ENCODE measurements around the gene SPA17.

Gene SPA17

DNA sequence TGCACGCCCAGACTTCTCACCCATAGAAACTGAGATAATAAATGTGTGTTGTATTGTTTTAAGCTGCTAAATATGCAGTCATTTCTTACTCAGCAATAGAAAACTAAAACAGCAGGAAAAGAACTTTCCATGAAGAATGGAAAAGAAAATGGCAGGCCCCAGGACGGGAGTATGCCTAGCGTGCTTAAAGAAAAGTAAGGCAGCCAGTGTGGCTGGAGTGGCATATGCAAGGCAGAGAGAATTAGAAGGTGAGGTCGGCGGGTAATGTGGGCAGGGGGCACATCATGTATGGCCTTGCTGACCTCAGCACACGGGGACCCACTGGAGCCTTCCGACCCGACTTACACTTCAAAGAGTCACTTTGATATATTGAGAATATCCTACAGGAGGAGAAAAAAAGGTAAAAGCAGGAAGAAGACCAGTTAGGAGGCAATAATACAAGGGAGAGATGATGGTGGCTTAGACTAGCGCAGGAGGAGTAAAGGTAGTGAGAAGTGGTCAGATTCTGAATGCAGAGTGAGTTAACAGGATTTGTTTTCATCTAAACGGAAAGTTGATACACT, 30.6 kb upstream of the SPA17 start:
- Histone ChIP-seq H3K9me3 (ENCODE audit: control insufficient read depth, low read length) (no peaks in the 10 kb centered on the region), H3K27me3 (ENCODE audit: control insufficient read depth, insufficient read depth, low read length, poor library complexity, severe bottlenecking) (peaks cover 4% of the 10 kb centered on the region), H3K4me1 (ENCODE audit: control insufficient read depth, insufficient read depth, low read length) (no peaks in the 10 kb centered on the region), H3K36me3 (ENCODE audit: control insufficient read depth, insufficient read depth, low read length) (no peaks in the 10 kb centered on the region), H3K4me3 (ENCODE audit: insufficient read depth, low read depth, low read length) (no peak overlapping the region), H3K27ac (ENCODE audit: insufficient read depth, low read depth, low read length, poor library complexity, severe bottlenecking) (no peak overlapping the region)
- 92 to 96% methylated on average over 9 of the region's 10 CpGs for WGBS, 2 experiments

DNA sequence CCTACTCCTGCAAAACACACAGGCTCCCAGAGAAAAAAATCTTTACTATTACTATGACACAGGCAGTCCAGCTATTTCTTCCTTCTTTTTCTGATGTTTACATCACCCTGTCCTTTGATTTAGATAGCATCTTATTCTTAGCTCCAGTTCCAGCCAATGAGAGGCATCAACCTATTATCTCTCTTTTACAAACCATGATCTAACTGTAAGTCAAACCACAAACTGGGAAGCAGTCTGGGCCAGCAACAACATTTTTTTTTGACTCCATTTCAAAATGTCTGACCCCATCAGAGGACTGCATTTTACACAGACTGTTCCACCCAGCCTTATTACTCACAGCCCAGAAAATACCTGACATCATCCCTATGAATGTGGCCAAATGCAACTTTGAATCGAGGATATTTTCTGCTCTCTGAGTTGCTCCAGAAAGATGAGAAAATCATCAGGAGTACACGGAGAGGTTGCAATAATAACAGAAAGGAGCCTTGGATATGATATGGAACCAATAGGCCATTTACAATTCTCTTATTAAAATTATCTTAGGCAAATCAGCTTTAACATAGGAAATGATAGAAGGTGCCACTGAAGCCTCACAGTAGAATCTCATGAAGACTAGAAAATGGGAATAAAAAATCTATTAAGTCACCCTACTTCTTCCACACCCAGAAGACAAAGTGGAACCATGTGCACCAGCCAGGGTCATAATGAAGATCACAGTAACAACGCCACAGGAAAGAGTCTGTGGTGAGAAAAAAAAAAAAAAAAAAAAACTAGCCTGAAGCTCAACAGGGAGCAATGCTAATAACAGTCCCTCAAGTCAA, 29.9 kb upstream of the SPA17 start:
- peaks cover 4% of the 10 kb centered on the region for H3K27me3 ChIP-seq (ENCODE audit: control insufficient read depth, insufficient read depth, low read length, poor library complexity, severe bottlenecking)
- WGBS, 2 experiments, result 56 to 60% methylated on average over 3 of the region's 3 CpGs
- H3K36me3 ChIP-seq (ENCODE audit: control insufficient read depth, insufficient read depth, low read length), result no peaks in the 10 kb centered on the region
- H3K9me3 ChIP-seq (ENCODE audit: control insufficient read depth, low read length), result no peaks in the 10 kb centered on the region
- no peaks in the 10 kb centered on the region for H3K4me1 ChIP-seq (ENCODE audit: control insufficient read depth, insufficient read depth, low read length)
- no peak overlapping the region for H3K27ac ChIP-seq (ENCODE audit: insufficient read depth, low read depth, low read length, poor library complexity, severe bottlenecking)
- no peak overlapping the region for H3K4me3 ChIP-seq (ENCODE audit: insufficient read depth, low read depth, low read length)

- no peak overlapping the region for H3K27ac ChIP-seq (ENCODE audit: insufficient read depth, low read depth, low read length, poor library complexity, severe bottlenecking)
- H3K36me3 ChIP-seq (ENCODE audit: control insufficient read depth, insufficient read depth, low read length), result no peaks in the 10 kb centered on the region
- no peak overlapping the region for H3K4me3 ChIP-seq (ENCODE audit: insufficient read depth, low read depth, low read length)
- H3K27me3 ChIP-seq (ENCODE audit: control insufficient read depth, insufficient read depth, low read length, poor library complexity, severe bottlenecking), result peaks cover 4% of the 10 kb centered on the region
- 31 to 35% methylated on average over 16 of the region's 16 CpGs for WGBS, 2 experiments
- no peaks in the 10 kb centered on the region for H3K4me1 ChIP-seq (ENCODE audit: control insufficient read depth, insufficient read depth, low read length)
- no peaks in the 10 kb centered on the region for H3K9me3 ChIP-seq (ENCODE audit: control insufficient read depth, low read length)
Observed at GRCh38 chr11:124644426-124645280, 29.1 kb upstream of the SPA17 start.

DNA sequence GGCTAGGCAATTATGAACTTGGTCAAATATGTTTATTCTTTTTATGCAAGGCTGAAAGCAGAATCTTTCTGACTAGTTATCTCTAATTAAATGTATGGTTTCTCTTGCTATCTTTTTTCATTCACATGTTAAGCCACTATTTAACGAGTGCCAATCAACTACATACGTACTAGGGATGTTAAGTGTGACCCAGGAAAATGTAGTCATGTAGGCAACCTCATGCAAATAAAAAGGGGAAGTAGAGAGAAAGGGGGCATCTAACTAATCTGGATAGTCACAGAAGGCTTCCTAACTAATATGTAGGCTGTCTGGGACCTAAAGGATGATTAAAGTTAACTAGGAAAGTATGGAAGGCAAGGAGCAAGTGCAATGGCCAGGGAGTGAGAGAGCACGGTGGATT, 27.6 kb upstream of the SPA17 start:
- 85 to 91% methylated on average over 3 of the region's 3 CpGs for WGBS, 2 experiments
- no peaks in the 10 kb centered on the region for H3K4me1 ChIP-seq (ENCODE audit: control insufficient read depth, insufficient read depth, low read length)
- H3K9me3 ChIP-seq (ENCODE audit: control insufficient read depth, low read length), result no peaks in the 10 kb centered on the region
- no peaks in the 10 kb centered on the region for H3K36me3 ChIP-seq (ENCODE audit: control insufficient read depth, insufficient read depth, low read length)
- no peak overlapping the region for H3K27ac ChIP-seq (ENCODE audit: insufficient read depth, low read depth, low read length, poor library complexity, severe bottlenecking)
- no peak overlapping the region for H3K4me3 ChIP-seq (ENCODE audit: insufficient read depth, low read depth, low read length)
- peaks cover 4% of the 10 kb centered on the region for H3K27me3 ChIP-seq (ENCODE audit: control insufficient read depth, insufficient read depth, low read length, poor library complexity, severe bottlenecking)

DNA sequence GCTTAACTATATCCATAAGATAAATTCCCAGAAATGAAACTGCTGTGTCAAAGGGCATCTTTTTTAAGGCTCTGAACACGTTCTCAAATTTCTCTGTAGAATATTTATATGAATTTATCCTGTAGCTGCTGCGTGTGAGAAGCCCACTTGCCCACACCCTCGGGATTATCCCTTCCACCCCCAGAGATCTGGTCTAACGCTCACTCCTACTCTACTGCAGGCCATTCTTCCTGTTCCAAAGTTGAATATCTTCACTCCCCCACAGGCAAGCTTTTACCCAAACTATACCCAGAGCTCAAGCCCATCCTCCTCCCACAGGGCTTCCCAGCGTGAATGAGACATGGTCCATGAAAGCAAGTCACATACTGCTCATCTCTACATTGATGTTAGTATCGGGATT, 25.1 kb upstream of the SPA17 start:
- WGBS, 2 experiments, result 84 to 85% methylated on average over 6 of the region's 6 CpGs
- H3K9me3 ChIP-seq (ENCODE audit: control insufficient read depth, low read length), result no peaks in the 10 kb centered on the region
- H3K36me3 ChIP-seq (ENCODE audit: control insufficient read depth, insufficient read depth, low read length), result no peaks in the 10 kb centered on the region
- no peak overlapping the region for H3K4me3 ChIP-seq (ENCODE audit: insufficient read depth, low read depth, low read length)
- H3K27ac ChIP-seq (ENCODE audit: insufficient read depth, low read depth, low read length, poor library complexity, severe bottlenecking), result no peak overlapping the region
- peaks cover 4% of the 10 kb centered on the region for H3K27me3 ChIP-seq (ENCODE audit: control insufficient read depth, insufficient read depth, low read length, poor library complexity, severe bottlenecking)
- H3K4me1 ChIP-seq (ENCODE audit: control insufficient read depth, insufficient read depth, low read length), result no peaks in the 10 kb centered on the region

GRCh38 chr11:124656774-124657630, 16.7 kb upstream of the SPA17 start:
- 27 to 32% methylated on average over 16 of the region's 16 CpGs for WGBS, 2 experiments
- Histone ChIP-seq H3K27me3 (ENCODE audit: control insufficient read depth, insufficient read depth, low read length, poor library complexity, severe bottlenecking) (no peaks in the 10 kb centered on the region), H3K36me3 (ENCODE audit: control insufficient read depth, insufficient read depth, low read length) (no peaks in the 10 kb centered on the region), H3K9me3 (ENCODE audit: control insufficient read depth, low read length) (no peaks in the 10 kb centered on the region), H3K4me3 (ENCODE audit: insufficient read depth, low read depth, low read length) (no peak overlapping the region), H3K27ac (ENCODE audit: insufficient read depth, low read depth, low read length, poor library complexity, severe bottlenecking) (no peak overlapping the region), H3K4me1 (ENCODE audit: control insufficient read depth, insufficient read depth, low read length) (peaks cover 10% of the 10 kb centered on the region)

DNA sequence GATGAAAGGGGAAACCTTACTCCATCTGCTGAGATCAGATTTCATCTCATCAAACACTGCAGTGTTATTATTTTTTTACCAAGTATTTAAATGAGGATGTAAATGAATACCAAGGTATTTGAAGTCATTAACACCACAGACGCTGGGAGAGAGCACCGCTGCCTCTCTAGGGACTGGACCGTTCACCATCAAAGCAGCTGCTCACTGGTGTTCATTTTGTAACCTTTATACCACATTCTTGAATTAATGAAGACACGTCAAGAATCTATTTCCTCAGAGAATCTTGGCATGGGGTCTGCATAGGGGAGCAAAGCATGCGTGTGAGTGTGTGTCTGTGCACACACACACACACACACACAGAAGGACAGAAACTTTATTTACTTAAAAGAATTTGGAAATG, 15.8 kb upstream of the SPA17 start:
- Histone ChIP-seq H3K27me3 (ENCODE audit: control insufficient read depth, insufficient read depth, low read length, poor library complexity, severe bottlenecking) (no peaks in the 10 kb centered on the region), H3K9me3 (ENCODE audit: control insufficient read depth, low read length) (no peaks in the 10 kb centered on the region), H3K4me1 (ENCODE audit: control insufficient read depth, insufficient read depth, low read length) (peaks cover 10% of the 10 kb centered on the region), H3K36me3 (ENCODE audit: control insufficient read depth, insufficient read depth, low read length) (no peaks in the 10 kb centered on the region), H3K27ac (ENCODE audit: insufficient read depth, low read depth, low read length, poor library complexity, severe bottlenecking) (no peak overlapping the region), H3K4me3 (ENCODE audit: insufficient read depth, low read depth, low read length) (no peak overlapping the region)
- 54 to 55% methylated on average over 4 to 5 of the region's 5 CpGs for WGBS, 2 experiments

- Histone ChIP-seq H3K4me3 (ENCODE audit: insufficient read depth, low read depth, low read length) (no peak overlapping the region), H3K27ac (ENCODE audit: insufficient read depth, low read depth, low read length, poor library complexity, severe bottlenecking) (no peak overlapping the region), H3K4me1 (ENCODE audit: control insufficient read depth, insufficient read depth, low read length) (peaks cover 10% of the 10 kb centered on the region), H3K9me3 (ENCODE audit: control insufficient read depth, low read length) (no peaks in the 10 kb centered on the region), H3K27me3 (ENCODE audit: control insufficient read depth, insufficient read depth, low read length, poor library complexity, severe bottlenecking) (no peaks in the 10 kb centered on the region), H3K36me3 (ENCODE audit: control insufficient read depth, insufficient read depth, low read length) (no peaks in the 10 kb centered on the region)
- WGBS, 2 experiments, result 90 to 91% methylated on average over 3 of the region's 3 CpGs
Observed at GRCh38 chr11:124658501-124658900, 15.2 kb upstream of the SPA17 start.

- Histone ChIP-seq H3K9me3 (ENCODE audit: control insufficient read depth, low read length) (no peaks in the 10 kb centered on the region), H3K27me3 (ENCODE audit: control insufficient read depth, insufficient read depth, low read length, poor library complexity, severe bottlenecking) (no peaks in the 10 kb centered on the region), H3K27ac (ENCODE audit: insufficient read depth, low read depth, low read length, poor library complexity, severe bottlenecking) (no peak overlapping the region), H3K36me3 (ENCODE audit: control insufficient read depth, insufficient read depth, low read length) (no peaks in the 10 kb centered on the region), H3K4me1 (ENCODE audit: control insufficient read depth, insufficient read depth, low read length) (peaks cover 10% of the 10 kb centered on the region), H3K4me3 (ENCODE audit: insufficient read depth, low read depth, low read length) (no peak overlapping the region)
- WGBS, 2 experiments, result 81 to 98% methylated on average over 1 of the region's 1 CpG
Observed at GRCh38 chr11:124658986-124659385, 14.7 kb upstream of the SPA17 start.
